ENCODE measurements around the gene MACROH2A2.

- TF ChIP-seq TAF1 (IDR thresholded peaks at IDR 0.05; ENCODE audit: borderline replicate concordance, insufficient read depth, low read length), result no peak
- no peak for TF ChIP-seq POLR2AphosphoS5 (IDR thresholded peaks at IDR 0.05; ENCODE audit: low read depth, low read length)
Observed at GRCh38 chr10:70106958-70107791, 54.5 kb downstream of the MACROH2A2 start.

All from PFSK-1 (cell line).